ENCODE results near the gene B4GALT1. TPM values are rescaled to one million over a fixed set of nuclear protein-coding genes. Genes with fewer than 3 reads are reported as not detected.

B4GALT1 gene
- total and polyA plus RNA-seq, 2 donors (not counting 1 experiment from before 2014, with no cell fraction given) = 24.1 to 64.8 TPM

- Histone ChIP-seq H2AFZ (ENCODE audit: low read length) (no peak overlapping the region), H3K4me3 (replicated peaks in 1 of 4; ENCODE audit: control extremely low read depth in 1 of 4, insufficient read depth in 1 of 4, low read depth in 3 of 4, low read length in 4 of 4) (no peak overlapping the region), H3K27me3 (ENCODE audit: control insufficient read depth, insufficient read depth, low read length) (no peaks in the 10 kb centered on the region), H4K20me1 (ENCODE audit: control insufficient read depth, extremely low read depth, insufficient read depth, low read length) (no peaks in the 10 kb centered on the region), H3K36me3 (ENCODE audit: control insufficient read depth, insufficient read depth, low read length) (no peaks in the 10 kb centered on the region), H3K9me3 (ENCODE audit: control insufficient read depth, insufficient read depth, low read depth, low read length) (no peaks in the 10 kb centered on the region), H3K4me2 (ENCODE audit: extremely low read depth, insufficient read depth, low read length) (no peak overlapping the region), H3K27ac (ENCODE audit: insufficient read depth, low read length) (no peak overlapping the region), H3K9ac (ENCODE audit: insufficient read depth, low read length) (no peak overlapping the region), H3K4me1 (ENCODE audit: control insufficient read depth, extremely low read depth, insufficient read depth, low read length) (no peaks in the 10 kb centered on the region), H3K79me2 (ENCODE audit: control insufficient read depth, insufficient read depth, low read length) (no peaks in the 10 kb centered on the region)
- no peak for DNase-seq (ENCODE audit: low read depth in 2 of 2)
- TF ChIP-seq, protein P1, sequence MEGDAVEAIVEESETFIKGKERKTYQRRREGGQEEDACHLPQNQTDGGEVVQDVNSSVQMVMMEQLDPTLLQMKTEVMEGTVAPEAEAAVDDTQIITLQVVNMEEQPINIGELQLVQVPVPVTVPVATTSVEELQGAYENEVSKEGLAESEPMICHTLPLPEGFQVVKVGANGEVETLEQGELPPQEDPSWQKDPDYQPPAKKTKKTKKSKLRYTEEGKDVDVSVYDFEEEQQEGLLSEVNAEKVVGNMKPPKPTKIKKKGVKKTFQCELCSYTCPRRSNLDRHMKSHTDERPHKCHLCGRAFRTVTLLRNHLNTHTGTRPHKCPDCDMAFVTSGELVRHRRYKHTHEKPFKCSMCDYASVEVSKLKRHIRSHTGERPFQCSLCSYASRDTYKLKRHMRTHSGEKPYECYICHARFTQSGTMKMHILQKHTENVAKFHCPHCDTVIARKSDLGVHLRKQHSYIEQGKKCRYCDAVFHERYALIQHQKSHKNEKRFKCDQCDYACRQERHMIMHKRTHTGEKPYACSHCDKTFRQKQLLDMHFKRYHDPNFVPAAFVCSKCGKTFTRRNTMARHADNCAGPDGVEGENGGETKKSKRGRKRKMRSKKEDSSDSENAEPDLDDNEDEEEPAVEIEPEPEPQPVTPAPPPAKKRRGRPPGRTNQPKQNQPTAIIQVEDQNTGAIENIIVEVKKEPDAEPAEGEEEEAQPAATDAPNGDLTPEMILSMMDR (conservative IDR thresholded peaks at IDR 0.05 in 1 of 2, IDR thresholded peaks at IDR 0.05 in 1 of 2; ENCODE audit: low read depth in 1 of 2, low read length in 2 of 2) = no peak
- TF ChIP-seq EZH2 (IDR thresholded peaks at IDR 0.05; ENCODE audit: low read length, missing control alignments) = no peak
Observed at GRCh38 chr9:33196736-33197135, 29.6 kb upstream of the B4GALT1 start.

DNA sequence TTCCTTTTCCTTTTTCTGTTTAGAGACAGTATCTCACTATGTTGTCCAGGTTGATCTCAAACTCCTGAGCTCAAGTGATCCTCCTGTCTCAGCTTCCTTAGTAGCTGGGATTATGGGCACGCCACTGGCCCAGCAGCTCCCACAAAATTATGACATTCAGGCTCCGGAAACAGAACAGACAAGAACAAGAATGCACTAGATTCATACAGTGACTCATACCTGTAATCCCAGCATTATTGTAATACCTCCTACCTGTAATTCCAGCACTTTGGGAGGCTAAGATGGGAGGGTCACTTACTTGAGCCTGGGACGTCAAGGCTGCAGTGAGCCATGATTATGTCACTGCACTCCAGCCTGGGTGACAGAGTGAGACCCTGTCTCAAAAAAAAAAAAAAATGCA is 26.7 kb upstream of the B4GALT1 start:
- H3K27ac ChIP-seq (ENCODE audit: insufficient read depth, low read length) = no peak overlapping the region
- H3K4me2 ChIP-seq (ENCODE audit: extremely low read depth, insufficient read depth, low read length) = no peak overlapping the region
- H4K20me1 ChIP-seq (ENCODE audit: control insufficient read depth, extremely low read depth, insufficient read depth, low read length) = no peaks in the 10 kb centered on the region
- H3K9me3 ChIP-seq (ENCODE audit: control insufficient read depth, insufficient read depth, low read depth, low read length) = no peaks in the 10 kb centered on the region
- H2AFZ ChIP-seq (ENCODE audit: low read length) = no peak overlapping the region
- no peak for DNase-seq (ENCODE audit: low read depth in 2 of 2)
- no peak for TF ChIP-seq EZH2 (IDR thresholded peaks at IDR 0.05; ENCODE audit: low read length, missing control alignments)
- TF ChIP-seq, protein P1 (conservative IDR thresholded peaks at IDR 0.05 in 1 of 2, IDR thresholded peaks at IDR 0.05 in 1 of 2; ENCODE audit: low read depth in 1 of 2, low read length in 2 of 2) = no peak
- H3K4me3 ChIP-seq (replicated peaks in 1 of 4; ENCODE audit: control extremely low read depth in 1 of 4, insufficient read depth in 1 of 4, low read depth in 3 of 4, low read length in 4 of 4) = no peak overlapping the region
- no peak overlapping the region for H3K9ac ChIP-seq (ENCODE audit: insufficient read depth, low read length)
- peaks cover 3% of the 10 kb centered on the region for H3K27me3 ChIP-seq (ENCODE audit: control insufficient read depth, insufficient read depth, low read length)
- H3K4me1 ChIP-seq (ENCODE audit: control insufficient read depth, extremely low read depth, insufficient read depth, low read length) = no peaks in the 10 kb centered on the region
- H3K36me3 ChIP-seq (ENCODE audit: control insufficient read depth, insufficient read depth, low read length) = no peaks in the 10 kb centered on the region
- no peaks in the 10 kb centered on the region for H3K79me2 ChIP-seq (ENCODE audit: control insufficient read depth, insufficient read depth, low read length)

DNA sequence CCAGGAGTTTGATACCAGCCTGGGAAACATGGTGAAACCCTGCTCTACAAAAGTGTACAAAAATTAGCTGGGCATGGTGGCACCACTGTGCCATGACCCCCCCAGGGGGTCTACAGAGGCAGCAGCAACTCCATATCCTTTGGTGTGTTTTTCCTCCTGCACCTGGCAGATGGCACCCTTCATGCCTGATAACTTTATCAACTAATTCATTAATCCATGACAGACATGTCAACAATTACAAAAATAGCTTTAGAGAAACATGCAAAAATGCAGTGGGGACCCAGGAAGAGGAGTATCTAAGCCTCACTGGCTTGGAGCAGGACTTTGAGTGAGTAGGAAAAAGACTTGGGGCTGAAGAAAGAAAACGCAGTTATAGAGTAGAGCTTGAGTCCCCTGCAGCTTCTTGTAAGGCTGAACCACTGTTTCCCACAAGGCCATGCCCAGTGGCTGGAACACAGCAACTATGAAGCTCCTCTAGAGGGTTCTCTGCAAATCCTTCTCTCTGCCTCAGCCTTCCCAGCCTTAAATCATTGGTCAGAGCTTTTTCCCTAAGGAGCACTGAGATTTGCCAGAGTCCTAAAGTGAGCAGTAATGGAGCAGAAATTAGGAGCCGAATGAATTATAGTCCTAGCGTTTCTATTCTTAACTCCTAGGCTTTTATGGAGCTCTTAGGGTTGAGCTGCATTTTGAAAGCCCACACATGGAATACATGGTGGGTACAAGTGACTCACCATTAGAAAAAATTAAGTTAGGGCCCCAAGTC is 25.5 kb upstream of the B4GALT1 start:
- DNase-seq (ENCODE audit: low read depth in 2 of 2) = no peak
- Histone ChIP-seq H4K20me1 (ENCODE audit: control insufficient read depth, extremely low read depth, insufficient read depth, low read length) (no peaks in the 10 kb centered on the region), H3K36me3 (ENCODE audit: control insufficient read depth, insufficient read depth, low read length) (no peaks in the 10 kb centered on the region), H3K27me3 (ENCODE audit: control insufficient read depth, insufficient read depth, low read length) (peaks cover 7% of the 10 kb centered on the region), H2AFZ (ENCODE audit: low read length) (no peak overlapping the region), H3K9ac (ENCODE audit: insufficient read depth, low read length) (no peak overlapping the region), H3K79me2 (ENCODE audit: control insufficient read depth, insufficient read depth, low read length) (no peaks in the 10 kb centered on the region), H3K9me3 (ENCODE audit: control insufficient read depth, insufficient read depth, low read depth, low read length) (no peaks in the 10 kb centered on the region), H3K4me1 (ENCODE audit: control insufficient read depth, extremely low read depth, insufficient read depth, low read length) (no peaks in the 10 kb centered on the region), H3K4me2 (ENCODE audit: extremely low read depth, insufficient read depth, low read length) (no peak overlapping the region), H3K27ac (ENCODE audit: insufficient read depth, low read length) (no peak overlapping the region), H3K4me3 (replicated peaks in 1 of 4; ENCODE audit: control extremely low read depth in 1 of 4, insufficient read depth in 1 of 4, low read depth in 3 of 4, low read length in 4 of 4) (no peak overlapping the region)
- TF ChIP-seq EZH2 (IDR thresholded peaks at IDR 0.05; ENCODE audit: low read length, missing control alignments) = no peak
- TF ChIP-seq, protein P1 (conservative IDR thresholded peaks at IDR 0.05 in 1 of 2, IDR thresholded peaks at IDR 0.05 in 1 of 2; ENCODE audit: low read depth in 1 of 2, low read length in 2 of 2) = no peak
